GM18520 (cell line): ENCODE data around the gene METTL14.

Experiments used
- ATAC-seq: cut with Tn5 transposase; IDR thresholded peaks from one replicate; pipeline ENCODE4 v1.9.1; 2021; ENCODE audit not compliant: unreplicated experiment

METTL14 gene

GRCh38 chr4:118732591-118733330, 47.6 kb downstream of the METTL14 start:
- no peak for ATAC-seq

- no peak for ATAC-seq
Measured at GRCh38 chr4:118734491-118735205, 49.5 kb downstream of the METTL14 start.

- no peak for ATAC-seq
Measured at GRCh38 chr4:118736900-118737299, 51.7 kb downstream of the METTL14 start.

- no peak for ATAC-seq
Measured at GRCh38 chr4:118738090-118738489, 52.9 kb downstream of the METTL14 start.

GRCh38 chr4:118739022-118739713, 54.0 kb downstream of the METTL14 start:
- no peak for ATAC-seq

- ATAC-seq = no peak
Measured at GRCh38 chr4:118740869-118741268, 55.7 kb downstream of the METTL14 start.

- ATAC-seq = no peak
Measured at GRCh38 chr4:118741301-118741855, 56.2 kb downstream of the METTL14 start.

GRCh38 chr4:118742050-118742449, 56.9 kb downstream of the METTL14 start:
- ATAC-seq = no peak

GRCh38 chr4:118743867-118744266, 58.7 kb downstream of the METTL14 start:
- no peak for ATAC-seq

GRCh38 chr4:118745357-118745756, 60.2 kb downstream of the METTL14 start:
- ATAC-seq = no peak

GRCh38 chr4:118746251-118746919, 61.2 kb downstream of the METTL14 start:
- no peak for ATAC-seq

- no peak for ATAC-seq
Measured at GRCh38 chr4:118749347-118749988, 64.3 kb downstream of the METTL14 start.

GRCh38 chr4:118751629-118752323, 66.6 kb downstream of the METTL14 start:
- ATAC-seq = no peak

GRCh38 chr4:118752551-118752950, 67.4 kb downstream of the METTL14 start:
- ATAC-seq = no peak

GRCh38 chr4:118753096-118753495, 67.9 kb downstream of the METTL14 start:
- ATAC-seq = no peak

- ATAC-seq = no peak
Measured at GRCh38 chr4:118753685-118754084, 68.5 kb downstream of the METTL14 start.

GRCh38 chr4:118754890-118755289, 69.7 kb downstream of the METTL14 start:
- no peak for ATAC-seq

- ATAC-seq = no peak
Measured at GRCh38 chr4:118755438-118756226, 70.4 kb downstream of the METTL14 start.

GRCh38 chr4:118756429-118756828, 71.2 kb downstream of the METTL14 start:
- ATAC-seq = no peak
